Measurements from ENCODE around the gene MKX. TPM values are rescaled to one million over a fixed set of nuclear protein-coding genes. Genes with fewer than 3 reads are reported as not detected.

The MKX gene
- total RNA-seq, 4 donors from 2014 or later = 0.19 to 3.3 (median 1.4) TPM

- no peak overlapping the region for H3K27ac ChIP-seq
- WGBS, 2 donors = 14 to 15% methylated on average over 2 of the region's 2 CpGs
- no peak for DNase-seq
- H3K27me3 ChIP-seq = no peaks in the 10 kb centered on the region
- no peaks in the 10 kb centered on the region for H3K36me3 ChIP-seq
- H3K4me1 ChIP-seq = peaks cover 0 to 9% (median 6%) of the 10 kb centered on the region in 3 donors
- intact Hi-C loops (cut with DNase I) = no loop called here
- no peak overlapping the region for H3K4me3 ChIP-seq
- H3K9me3 ChIP-seq = no peaks in the 10 kb centered on the region
- TF ChIP-seq POLR2A (IDR thresholded peaks at IDR 0.05) = no peak
- TF ChIP-seq CTCF (IDR thresholded peaks at IDR 0.05) = no peak
Measured at GRCh38 chr10:27699776-27700175, 45.8 kb downstream of the MKX start.

- TF ChIP-seq CTCF (IDR thresholded peaks at IDR 0.05) (no peak), POLR2A (IDR thresholded peaks at IDR 0.05) (no peak)
- 40 to 78% methylated on average over 2 of the region's 2 CpGs for whole genome bisulfite sequencing, 2 donors
- H3K36me3 ChIP-seq = no peaks in the 10 kb centered on the region
- H3K4me1 ChIP-seq = peaks cover 0 to 9% (median 6%) of the 10 kb centered on the region in 3 donors
- DNase-seq = no peak
- H3K27ac ChIP-seq = no peak overlapping the region
- H3K27me3 ChIP-seq = no peaks in the 10 kb centered on the region
- H3K4me3 ChIP-seq = no peak overlapping the region
- intact Hi-C loops (cut with DNase I) = no loop called here
- no peaks in the 10 kb centered on the region for H3K9me3 ChIP-seq
Measured at GRCh38 chr10:27698961-27699360, 46.7 kb downstream of the MKX start.

- intact Hi-C loops (cut with DNase I) = no loop called here
- DNase-seq = no peak
- H3K4me3 ChIP-seq = no peak overlapping the region
- H3K36me3 ChIP-seq = no peaks in the 10 kb centered on the region
- H3K9me3 ChIP-seq = no peaks in the 10 kb centered on the region
- 73 to 80% methylated on average over 3 of the region's 3 CpGs for WGBS, 2 donors
- no peaks in the 10 kb centered on the region for H3K27me3 ChIP-seq
- TF ChIP-seq CTCF (IDR thresholded peaks at IDR 0.05) = no peak
- TF ChIP-seq POLR2A (IDR thresholded peaks at IDR 0.05) = no peak
- H3K27ac ChIP-seq = no peak overlapping the region
- peaks cover 0 to 9% (median 0%) of the 10 kb centered on the region in 3 donors for H3K4me1 ChIP-seq
Measured at GRCh38 chr10:27696466-27696865, 49.2 kb downstream of the MKX start.

- no peak for DNase-seq
- TF ChIP-seq POLR2A (IDR thresholded peaks at IDR 0.05) (no peak), CTCF (IDR thresholded peaks at IDR 0.05) (no peak)
- Histone ChIP-seq H3K36me3 (no peaks in the 10 kb centered on the region), H3K4me3 (no peak overlapping the region), H3K9me3 (no peaks in the 10 kb centered on the region), H3K27ac (no peak overlapping the region), H3K4me1 (peaks cover 0 to 9% (median 0%) of the 10 kb centered on the region in 3 donors), H3K27me3 (no peaks in the 10 kb centered on the region)
- intact Hi-C loops (cut with DNase I) = no loop called here
- 60 to 68% methylated on average over 2 of the region's 2 CpGs for WGBS, 2 donors
Measured at GRCh38 chr10:27695706-27696105, 49.9 kb downstream of the MKX start.

- 79 to 86% methylated on average over 3 to 4 of the region's 6 CpGs for WGBS, 2 donors
- Histone ChIP-seq H3K4me3 (no peak overlapping the region), H3K36me3 (no peaks in the 10 kb centered on the region), H3K27ac (no peak overlapping the region), H3K4me1 (peaks cover 0 to 9% (median 0%) of the 10 kb centered on the region in 3 donors), H3K27me3 (no peaks in the 10 kb centered on the region), H3K9me3 (no peaks in the 10 kb centered on the region)
- TF ChIP-seq CTCF (IDR thresholded peaks at IDR 0.05) (no peak), POLR2A (IDR thresholded peaks at IDR 0.05) (no peak)
- DNase-seq = no peak
- intact Hi-C loops (cut with DNase I) = no loop called here
Measured at GRCh38 chr10:27695088-27695487, 50.5 kb downstream of the MKX start.
